NB4 (cell line): ENCODE results near the gene FRYL.

Experiments
- CTCF ChIP-seq: IDR thresholded peaks from one replicate; pipeline ENCODE4 v1.5.1; 2012; ENCODE audit warnings: low read depth, low read length
- MAX ChIP-seq: IDR thresholded peaks from 2 replicates; pipeline ENCODE4 v1.6.1; 2011; ENCODE audit warnings: low read depth, low read length
- MYC ChIP-seq: IDR thresholded peaks from 2 replicates; pipeline ENCODE4 v1.6.1; 2011; ENCODE audit warnings: low read depth, low read length
- POLR2A ChIP-seq: IDR thresholded peaks from 2 replicates; pipeline ENCODE4 v1.6.1; 2011; ENCODE audit warnings: mild to moderate bottlenecking; ENCODE audit not compliant: insufficient read length; ENCODE audit errors: extremely low read depth

DNA sequence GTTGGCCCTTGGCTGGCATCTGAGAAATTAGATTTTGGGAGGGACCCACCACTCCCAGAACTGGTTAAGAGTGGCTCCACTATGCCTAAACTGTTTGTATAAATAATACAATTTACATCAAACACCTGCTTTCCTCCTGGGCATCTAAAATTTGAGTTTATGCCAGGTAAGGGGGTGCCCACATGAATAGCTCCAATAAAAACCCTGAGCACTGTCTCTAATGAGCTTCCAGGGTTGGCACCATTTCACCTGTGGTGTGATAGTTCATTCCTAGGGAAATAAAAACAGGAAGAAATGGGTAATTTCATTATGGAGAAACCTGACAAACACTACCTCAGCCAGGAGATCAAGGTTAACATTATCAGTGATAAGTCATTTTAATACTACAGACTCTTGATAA is 119.7 kb downstream of the FRYL start:
- TF ChIP-seq CTCF (no peak), POLR2A (no peak), MYC (no peak), MAX (no peak)
